GM19023 (cell line): Measurements from ENCODE around the gene SNTG2.

Experiments
- ATAC-seq: cut with Tn5 transposase; IDR thresholded peaks from one replicate; pipeline ENCODE4 v1.9.1; 2021; ENCODE audit warnings: mild to moderate bottlenecking, moderate library complexity; ENCODE audit not compliant: unreplicated experiment

The SNTG2 gene

DNA sequence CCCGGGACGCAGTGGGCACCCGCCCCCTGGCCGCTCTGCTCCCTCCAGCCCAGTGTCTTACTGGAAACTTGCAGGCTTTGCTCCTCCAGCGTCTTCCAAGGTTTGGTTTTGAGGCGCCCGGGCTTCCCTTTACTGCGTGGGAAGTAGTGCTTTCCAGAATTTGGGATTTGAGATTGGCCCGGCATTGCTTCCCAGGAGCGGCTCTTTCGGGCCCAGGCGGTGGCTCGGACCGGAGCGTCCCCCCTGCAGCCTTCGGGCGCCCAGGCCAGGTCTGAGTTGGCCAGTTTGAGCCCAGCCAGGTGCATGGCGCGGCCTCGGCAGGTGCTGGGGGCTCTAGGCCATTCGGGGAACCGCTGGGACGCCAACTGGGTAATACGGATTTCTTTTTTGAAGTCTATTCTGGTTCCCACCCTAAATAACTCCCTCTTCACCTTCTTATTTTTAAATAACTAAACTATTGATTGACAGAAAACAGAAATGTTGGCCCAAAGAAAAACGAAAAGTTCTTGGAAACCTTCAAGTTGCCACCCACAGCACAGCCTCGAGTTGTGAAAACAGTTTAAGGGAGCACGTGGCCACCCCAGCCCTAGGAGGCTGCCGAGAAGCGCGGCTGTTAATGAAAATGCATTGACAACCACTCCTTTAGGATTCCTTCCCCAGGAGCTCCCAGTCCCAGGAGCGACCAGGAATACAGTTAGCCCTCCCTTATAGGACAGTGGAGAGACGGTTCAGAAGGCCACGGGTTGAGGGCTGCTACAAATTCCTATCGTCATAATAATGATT lies 766 bp downstream of the SNTG2 start:
- ATAC-seq, result no peak

- no peak for ATAC-seq
Observed at GRCh38 chr2:953408-953807, 2.8 kb downstream of the SNTG2 start.

GRCh38 chr2:953975-954686 lies 3.5 kb downstream of the SNTG2 start:
- no peak for ATAC-seq

- ATAC-seq, result no peak
Observed at GRCh38 chr2:954687-955000, 4.0 kb downstream of the SNTG2 start.

GRCh38 chr2:955829-956731 lies 5.4 kb downstream of the SNTG2 start:
- ATAC-seq, result no peak

DNA sequence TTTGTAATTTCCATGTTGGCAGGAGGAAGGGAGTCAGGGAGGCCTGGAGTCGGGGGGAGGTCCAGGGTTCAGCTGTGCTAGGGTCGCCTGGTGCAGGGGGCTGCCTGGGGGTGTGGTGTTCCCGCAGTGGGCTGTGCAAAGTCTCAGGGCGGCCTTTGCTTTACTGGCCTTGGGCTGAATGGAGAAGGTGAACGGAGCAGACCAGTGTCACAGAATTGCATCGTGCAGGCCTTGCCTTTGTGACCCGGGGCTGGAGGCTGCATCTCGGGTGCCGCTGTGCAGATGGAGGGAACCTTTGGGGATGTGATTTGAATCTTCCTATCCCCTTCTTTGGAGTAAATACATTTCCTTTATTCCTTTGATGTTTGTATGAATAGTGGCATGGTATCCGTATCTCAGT lies 8.8 kb downstream of the SNTG2 start:
- no peak for ATAC-seq

GRCh38 chr2:960061-960736 lies 9.6 kb downstream of the SNTG2 start:
- ATAC-seq, result no peak

GRCh38 chr2:961786-962185 lies 11.1 kb downstream of the SNTG2 start:
- no peak for ATAC-seq

GRCh38 chr2:963876-964275 lies 13.2 kb downstream of the SNTG2 start:
- ATAC-seq, result no peak

DNA sequence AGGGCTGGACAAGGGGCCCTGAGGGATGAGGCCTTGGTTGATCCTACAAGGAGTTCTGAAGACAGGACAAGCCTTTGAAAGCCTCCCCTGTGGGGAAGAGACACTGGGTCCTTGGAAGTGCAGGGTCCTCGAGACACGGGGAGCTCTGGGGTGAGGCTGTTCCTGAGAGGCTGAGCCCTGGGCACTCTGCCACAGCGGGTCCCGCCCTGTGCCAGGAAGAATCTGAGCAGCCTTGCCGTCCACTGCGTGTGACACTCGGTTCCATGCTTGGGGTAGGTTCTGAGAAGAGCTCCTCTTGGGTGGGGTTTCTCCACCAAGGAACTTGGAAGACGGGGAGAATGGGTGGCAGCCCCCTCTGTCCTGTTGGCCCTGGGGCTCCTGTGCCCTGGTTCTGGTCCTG lies 13.9 kb downstream of the SNTG2 start:
- ATAC-seq, result no peak

DNA sequence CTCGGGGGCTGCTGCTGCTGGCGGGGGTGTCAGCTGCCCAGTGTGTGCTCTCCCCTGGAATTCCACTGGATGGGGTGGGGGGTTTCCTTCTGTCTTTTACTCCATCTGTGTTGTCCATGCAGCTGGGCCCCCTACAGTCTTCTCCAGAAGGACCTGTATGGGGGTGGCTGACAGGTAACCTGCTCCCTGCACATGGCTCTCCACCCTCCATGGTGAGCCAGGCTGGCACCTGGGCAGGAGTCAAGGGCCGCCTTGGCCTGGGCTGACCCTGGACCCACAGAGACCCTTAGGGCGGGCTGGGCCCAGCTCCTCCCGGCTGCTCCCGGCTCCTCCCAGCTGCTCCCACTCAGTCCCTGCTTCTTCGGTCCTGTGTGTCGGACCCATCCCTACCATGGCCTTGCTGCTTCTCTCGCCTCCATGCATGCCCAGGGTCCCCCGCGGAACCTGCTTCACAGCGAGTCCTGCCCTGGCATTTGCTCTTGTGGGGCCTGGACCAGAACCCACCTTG lies 15.0 kb downstream of the SNTG2 start:
- ATAC-seq, result no peak

DNA sequence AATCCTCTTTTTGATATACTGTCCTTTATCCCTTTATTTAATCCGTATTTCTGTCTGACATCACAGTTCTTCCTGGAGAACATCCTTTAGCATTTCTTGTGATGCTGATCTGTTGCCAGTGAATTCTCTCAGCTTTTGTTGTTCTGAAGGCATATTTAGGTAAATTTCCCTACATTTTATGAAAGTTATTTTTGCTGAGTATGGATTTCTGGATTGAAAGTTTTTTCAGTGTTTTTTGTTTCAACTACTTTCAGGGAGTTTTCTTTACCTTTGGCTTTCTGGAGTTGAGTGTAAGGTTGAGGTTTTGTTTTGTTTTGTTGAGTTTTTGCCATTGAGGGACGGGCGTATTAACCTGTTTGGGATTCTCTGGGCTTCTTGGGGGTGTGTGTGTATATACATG lies 22.5 kb downstream of the SNTG2 start:
- ATAC-seq, result no peak

DNA sequence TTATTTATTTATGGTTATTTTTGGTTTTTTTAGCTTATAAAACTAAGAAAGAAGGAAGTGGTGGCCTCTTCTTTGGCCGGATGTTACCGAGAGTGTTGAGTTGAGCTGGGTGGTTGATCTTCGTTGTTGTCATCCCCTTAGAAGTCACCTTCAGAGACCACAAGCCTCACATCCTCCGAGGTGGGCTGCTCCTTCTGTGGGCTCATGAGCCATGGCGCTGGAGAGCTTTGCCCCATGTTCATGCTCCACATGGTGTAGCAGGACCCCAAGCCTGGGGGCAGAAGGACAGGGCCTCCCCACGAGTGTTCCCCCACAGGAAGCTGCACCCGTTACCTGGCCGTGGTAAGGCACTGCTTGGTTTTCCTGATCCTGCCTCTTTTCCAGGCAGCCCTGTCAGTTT lies 23.4 kb downstream of the SNTG2 start:
- ATAC-seq, result no peak

DNA sequence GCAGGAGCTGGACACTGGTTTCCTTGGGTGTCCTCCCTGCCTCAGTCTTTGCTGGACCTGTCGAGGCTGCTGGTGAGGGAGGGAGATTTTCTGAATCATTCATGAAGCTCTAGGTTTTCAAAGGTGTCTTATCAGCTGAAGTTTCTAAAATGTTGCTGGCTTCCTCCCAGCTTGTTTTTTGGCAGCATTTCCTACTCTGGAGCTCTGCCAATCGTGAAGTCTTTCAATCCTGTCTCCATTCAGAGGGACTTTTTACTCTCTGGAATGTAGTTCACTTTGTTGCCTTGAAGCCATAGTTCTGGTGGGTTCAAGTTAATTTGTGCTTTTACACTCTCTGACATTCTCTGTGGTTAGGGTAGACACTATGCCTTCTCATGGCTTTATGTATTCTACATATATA lies 23.9 kb downstream of the SNTG2 start:
- ATAC-seq, result no peak

DNA sequence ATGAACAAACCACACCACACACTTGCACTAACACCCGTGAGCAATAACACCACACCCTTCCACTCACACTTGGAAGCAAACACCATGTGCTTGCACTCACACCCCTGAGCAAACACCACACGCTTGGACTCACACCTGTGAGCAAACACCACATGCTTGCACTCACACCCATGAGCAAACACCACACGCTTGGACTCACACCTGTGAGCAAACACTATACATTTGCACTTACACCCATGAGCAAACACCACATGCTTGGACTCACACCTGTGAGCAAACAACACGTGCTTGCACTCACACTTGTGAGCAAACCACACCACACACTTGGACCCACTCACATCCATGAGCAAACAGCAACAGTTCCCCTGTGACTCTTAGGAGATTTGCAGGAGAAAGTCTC lies 24.4 kb downstream of the SNTG2 start:
- no peak for ATAC-seq

DNA sequence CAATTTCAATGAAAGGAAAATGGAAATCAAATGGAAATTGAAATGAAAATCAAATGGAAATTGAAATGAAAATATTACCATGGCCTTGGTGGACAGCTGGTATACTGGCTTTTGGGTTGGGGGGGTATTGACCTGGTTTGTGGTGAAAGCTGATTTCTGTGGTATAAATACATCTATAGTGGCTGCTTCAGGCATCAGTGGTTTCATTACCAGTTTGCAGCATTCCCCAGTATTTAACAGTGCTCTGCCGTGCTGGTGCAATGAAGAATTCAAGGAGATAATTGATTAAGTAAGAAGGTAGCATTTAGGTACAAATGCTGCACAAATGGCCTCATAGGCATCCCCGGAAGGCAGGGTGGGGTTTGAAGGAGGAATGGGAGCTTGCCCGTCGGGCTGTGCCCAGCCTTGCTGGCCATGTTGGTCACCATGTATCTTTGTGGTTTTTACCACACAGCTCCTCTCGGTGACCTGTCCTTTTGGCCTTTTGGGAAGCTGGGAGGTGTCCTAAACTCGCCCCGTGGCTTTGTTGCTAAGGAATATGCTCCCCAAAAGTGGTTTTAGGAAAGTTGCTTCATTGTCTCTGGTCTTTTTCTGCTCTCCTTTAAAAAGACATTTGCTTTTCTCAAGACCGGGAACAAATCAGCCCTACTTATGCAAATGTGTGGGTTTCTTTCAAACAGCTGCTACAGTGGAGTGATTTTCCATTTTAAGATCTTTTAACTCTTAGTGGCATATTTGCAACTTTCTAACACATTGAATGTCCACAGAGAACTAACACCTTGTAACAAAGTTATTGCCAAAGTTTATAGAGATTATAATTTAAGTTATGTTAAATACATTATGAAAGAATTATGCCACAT lies 28.6 kb downstream of the SNTG2 start:
- no peak for ATAC-seq

DNA sequence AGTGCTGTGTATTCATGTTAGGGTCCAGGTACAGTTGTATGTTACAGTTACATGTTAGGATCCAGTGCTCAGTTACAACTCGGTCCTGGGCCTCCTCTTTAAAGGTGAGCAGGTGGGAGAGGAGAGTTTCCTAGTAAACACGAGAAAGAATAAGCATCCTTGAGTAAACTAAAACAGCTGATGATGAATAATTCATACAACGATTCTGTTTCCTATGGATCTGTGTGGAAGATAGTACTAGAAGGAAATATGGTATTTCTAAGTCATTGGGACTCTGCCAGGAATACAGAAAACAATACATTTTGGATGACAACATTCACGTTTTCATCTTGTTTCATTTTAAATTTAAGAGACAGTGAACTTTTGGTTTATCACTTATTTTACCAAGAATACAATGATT lies 29.5 kb downstream of the SNTG2 start:
- ATAC-seq, result no peak

GRCh38 chr2:981258-981657 lies 30.6 kb downstream of the SNTG2 start:
- no peak for ATAC-seq

- no peak for ATAC-seq
Observed at GRCh38 chr2:981759-982158, 31.1 kb downstream of the SNTG2 start.

GRCh38 chr2:985317-985898 lies 34.8 kb downstream of the SNTG2 start:
- no peak for ATAC-seq
